Esophagus muscularis mucosa (tissue), 3 donors: ENCODE measurements around the gene ADCY6.

ENCODE experiments used
- POLR2A ChIP-seq: fragments of 450-650 bp; IDR thresholded peaks from one replicate; pipeline ENCODE4 v1.6.1; 2017; ENCODE audit warnings: antibody characterized with exemption, moderate library complexity, mild to moderate bottlenecking, low read depth
- POLR2AphosphoS5 ChIP-seq, 2 donors: sonication (generic); formaldehyde crosslinking; IDR thresholded peaks; one replicate each; pipeline ENCODE4 v1.6.1; 2017; ENCODE audit warnings: antibody characterized with exemption in 2 of 2
- TF ChIP-seq, protein P1 (sequence below), 3 experiments: fragments of 200-600 bp in 2 of 3; fragments of 450-650 bp in 1 of 3; sonication (generic) in 2 of 3; IDR thresholded peaks; one replicate each; pipeline ENCODE4 v1.5.1; 2017 to 2019; ENCODE audit warnings: antibody characterized with exemption in 3 of 3, mild to moderate bottlenecking in 2 of 3, moderate library complexity in 1 of 3

DNA sequence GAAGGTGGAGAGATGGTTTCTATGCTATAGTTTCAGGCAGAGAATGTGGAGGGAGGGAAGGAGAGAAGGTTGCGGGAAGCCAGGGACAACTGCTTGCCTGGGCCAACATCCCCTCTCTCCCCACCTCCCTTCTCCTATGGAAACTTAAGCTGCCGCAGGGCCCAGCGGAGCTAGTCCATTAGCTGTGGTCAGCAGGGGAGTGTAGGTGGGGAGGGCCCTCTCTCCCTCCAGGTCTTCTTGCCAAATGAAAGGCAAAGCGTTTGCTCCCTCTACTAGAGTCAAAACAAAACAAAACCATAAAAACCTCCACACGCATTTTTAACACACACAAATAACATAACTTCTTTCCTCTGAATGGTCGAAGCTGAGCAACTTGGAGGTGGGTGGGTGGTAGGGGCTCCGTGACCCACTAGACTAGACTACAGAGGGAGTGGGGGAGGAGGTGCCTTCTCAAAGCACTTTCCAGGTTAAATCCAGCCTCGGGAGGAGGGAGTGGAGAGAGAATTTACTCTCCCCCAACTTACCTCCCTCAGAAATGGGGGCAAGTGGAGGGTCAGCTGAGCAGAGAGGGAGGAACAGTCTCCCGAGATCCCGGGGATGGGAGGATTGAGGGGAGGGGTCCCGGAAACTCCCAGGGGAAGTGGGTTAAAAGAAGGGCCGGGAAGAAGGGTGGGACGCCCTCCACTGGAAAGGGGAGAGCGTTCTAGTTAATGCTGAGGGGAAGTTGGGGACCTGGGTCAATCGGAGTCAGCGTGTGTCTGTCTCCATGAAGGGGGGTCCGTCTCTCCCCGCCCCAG, 24.8 kb upstream of the ADCY6 start:
- TF ChIP-seq POLR2A (no peak), POLR2AphosphoS5 (IDR thresholded peaks at IDR 0.05) (no peak)
- TF ChIP-seq, protein P1, sequence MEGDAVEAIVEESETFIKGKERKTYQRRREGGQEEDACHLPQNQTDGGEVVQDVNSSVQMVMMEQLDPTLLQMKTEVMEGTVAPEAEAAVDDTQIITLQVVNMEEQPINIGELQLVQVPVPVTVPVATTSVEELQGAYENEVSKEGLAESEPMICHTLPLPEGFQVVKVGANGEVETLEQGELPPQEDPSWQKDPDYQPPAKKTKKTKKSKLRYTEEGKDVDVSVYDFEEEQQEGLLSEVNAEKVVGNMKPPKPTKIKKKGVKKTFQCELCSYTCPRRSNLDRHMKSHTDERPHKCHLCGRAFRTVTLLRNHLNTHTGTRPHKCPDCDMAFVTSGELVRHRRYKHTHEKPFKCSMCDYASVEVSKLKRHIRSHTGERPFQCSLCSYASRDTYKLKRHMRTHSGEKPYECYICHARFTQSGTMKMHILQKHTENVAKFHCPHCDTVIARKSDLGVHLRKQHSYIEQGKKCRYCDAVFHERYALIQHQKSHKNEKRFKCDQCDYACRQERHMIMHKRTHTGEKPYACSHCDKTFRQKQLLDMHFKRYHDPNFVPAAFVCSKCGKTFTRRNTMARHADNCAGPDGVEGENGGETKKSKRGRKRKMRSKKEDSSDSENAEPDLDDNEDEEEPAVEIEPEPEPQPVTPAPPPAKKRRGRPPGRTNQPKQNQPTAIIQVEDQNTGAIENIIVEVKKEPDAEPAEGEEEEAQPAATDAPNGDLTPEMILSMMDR (IDR thresholded peaks at IDR 0.05) = no peak
